ENCODE measurements around the gene FAM171A1.

The FAM171A1 gene

DNA sequence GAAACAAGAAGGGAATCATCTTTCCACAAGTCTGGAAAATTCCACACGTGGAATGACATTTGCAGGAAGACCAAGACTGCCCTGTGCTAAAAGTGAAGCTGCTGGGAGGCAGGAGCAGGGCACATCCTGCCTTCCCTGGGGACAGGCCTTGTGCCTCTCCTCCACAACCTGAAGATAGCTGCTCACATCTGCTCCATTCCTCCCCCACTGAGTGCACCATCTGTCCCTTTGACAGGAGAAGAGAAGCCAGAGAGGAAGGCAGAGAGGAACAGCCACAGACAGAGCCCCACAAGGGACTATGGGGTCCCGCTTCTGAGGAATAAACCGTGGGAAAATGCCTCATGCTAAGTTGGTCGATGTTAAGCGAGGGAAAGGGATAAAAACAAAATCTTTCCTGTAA lies 15.9 kb upstream of the FAM171A1 start:
- no peak for TF ChIP-seq ZNF274 (IDR thresholded peaks at IDR 0.05; ENCODE audit: low read depth, low read length)
- H3K4me3 ChIP-seq (ENCODE audit: low read length), result no peak overlapping the region

DNA sequence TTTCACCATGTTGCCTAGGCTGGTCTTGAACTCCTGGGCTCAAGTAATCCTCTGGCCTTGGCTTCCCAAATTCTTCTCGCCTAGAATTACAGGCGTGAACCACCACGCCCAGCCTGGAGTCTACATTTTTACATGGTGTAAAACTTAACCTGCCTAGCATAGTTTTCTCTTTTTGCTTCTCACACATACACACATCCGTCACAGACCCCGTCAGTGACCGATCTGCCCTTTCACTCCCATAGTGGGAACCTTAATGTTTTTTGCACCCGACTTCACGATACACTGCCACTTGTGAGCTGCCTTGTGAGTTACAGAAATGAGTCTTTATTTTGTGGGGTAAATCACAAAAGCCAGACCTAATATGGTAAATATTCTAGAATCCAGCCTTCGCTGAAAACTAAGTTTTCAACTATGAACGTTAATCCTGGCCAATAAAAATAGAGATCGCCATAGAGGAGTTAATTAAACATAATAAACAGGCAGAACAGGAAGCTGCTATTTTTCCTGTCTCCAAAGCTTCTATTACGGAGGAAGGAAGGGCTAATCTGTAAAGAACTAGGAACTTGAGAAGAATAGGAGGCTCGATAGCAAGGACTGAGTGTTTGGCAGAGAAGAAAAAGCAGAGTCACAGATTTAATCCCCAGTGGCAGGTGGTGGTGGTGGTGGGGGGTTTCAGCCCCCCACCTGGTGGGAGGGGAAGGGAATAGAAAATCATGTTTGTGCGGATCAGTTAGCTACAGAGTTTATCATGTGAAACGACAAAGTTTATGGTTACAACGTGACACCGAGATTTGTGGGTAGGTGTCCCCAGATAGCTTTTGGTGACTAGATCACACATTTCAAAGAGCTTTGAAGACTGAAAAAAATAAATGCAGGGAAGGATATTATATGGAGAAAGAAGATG lies 14.7 kb upstream of the FAM171A1 start:
- H3K4me3 ChIP-seq (ENCODE audit: low read length), result no peak overlapping the region
- TF ChIP-seq ZNF274 (IDR thresholded peaks at IDR 0.05; ENCODE audit: low read depth, low read length), result no peak

DNA sequence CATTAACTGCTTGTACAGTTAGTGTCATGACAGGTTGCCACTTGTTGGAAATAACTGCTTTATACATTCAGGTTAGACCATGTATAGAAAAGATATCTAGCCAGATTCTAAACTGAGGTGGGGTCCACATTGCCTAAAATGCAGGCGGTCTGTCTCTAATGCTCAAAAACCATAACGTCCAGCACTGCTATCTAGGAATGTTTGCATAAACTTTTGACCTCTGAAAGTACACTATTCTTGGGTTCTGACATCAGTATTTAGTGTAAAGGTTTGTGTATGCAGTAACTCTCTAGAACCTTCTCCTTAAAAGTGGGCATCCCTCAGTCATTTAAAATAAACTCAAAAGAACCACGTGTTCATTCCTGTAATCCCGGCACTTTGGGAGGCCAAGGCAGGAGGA lies 10.3 kb upstream of the FAM171A1 start:
- TF ChIP-seq ZNF274 (IDR thresholded peaks at IDR 0.05; ENCODE audit: low read depth, low read length), result no peak

DNA sequence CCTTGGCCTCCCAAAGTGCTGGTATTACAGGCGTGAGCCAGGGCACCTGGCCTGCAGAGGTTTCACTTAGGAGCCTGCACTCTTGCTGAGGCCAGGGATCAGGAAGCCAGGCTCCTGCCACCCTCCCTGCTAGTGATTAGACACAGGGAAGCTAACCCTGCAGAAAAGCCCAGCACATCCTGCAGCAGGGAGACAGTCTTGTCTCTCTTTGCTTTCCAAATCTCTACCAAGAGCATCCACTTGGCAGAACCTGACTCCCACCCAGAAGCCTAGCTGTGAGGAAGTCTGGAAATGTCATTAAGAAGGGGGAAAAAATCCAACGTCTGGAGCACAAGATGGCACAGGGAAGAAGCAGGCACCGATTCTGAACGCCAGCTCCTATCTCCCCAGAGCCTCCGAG lies 8.0 kb upstream of the FAM171A1 start:
- no peak for TF ChIP-seq ZNF274 (IDR thresholded peaks at IDR 0.05; ENCODE audit: low read depth, low read length)
- H3K4me3 ChIP-seq (ENCODE audit: low read length), result no peak overlapping the region

More for the DNA sequence above, 10.3 kb upstream of the FAM171A1 start:
- no peak overlapping the region for H3K4me3 ChIP-seq (ENCODE audit: low read length)

DNA sequence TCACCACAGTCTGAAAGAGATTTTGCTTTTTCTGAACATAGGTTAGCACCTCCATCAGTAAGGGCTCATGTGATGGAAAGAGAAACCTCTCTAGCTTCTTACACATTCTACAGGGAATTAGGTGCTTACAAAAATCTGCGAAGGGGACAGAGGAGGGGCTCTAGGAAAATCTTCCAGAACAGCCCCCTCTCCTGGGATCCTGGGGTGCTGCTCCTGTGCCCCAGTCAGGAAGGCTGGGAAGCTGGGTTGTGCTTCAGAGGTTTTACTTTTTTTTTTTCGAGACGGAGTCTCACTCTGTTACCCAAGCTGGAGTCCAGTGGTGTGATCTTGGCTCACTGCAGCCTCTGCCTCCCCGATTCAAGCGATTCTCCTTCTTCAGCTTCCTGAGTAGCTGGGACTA lies 7.5 kb upstream of the FAM171A1 start:
- no peak for TF ChIP-seq ZNF274 (IDR thresholded peaks at IDR 0.05; ENCODE audit: low read depth, low read length)
- no peak overlapping the region for H3K4me3 ChIP-seq (ENCODE audit: low read length)

DNA sequence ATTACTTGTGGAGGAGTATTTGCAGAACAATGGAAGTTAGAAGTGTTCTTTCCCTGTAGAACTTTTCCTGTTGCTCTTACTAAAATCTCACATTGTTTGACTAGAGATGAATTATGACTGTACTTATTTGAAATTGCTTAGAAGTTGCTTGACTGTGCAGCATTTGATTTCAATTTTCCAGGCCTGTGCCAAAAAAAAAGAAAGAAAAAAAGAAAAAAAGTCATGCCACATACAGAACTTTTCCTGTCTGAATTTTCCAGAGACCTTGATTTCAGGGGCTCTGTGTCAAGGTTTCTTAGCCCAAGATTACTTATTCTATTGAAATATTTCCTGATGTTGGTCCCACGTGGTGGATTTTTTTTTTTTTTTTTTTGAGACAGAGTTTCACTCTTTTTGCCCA lies 3.5 kb upstream of the FAM171A1 start:
- TF ChIP-seq ZNF274 (IDR thresholded peaks at IDR 0.05; ENCODE audit: low read depth, low read length), result no peak

DNA sequence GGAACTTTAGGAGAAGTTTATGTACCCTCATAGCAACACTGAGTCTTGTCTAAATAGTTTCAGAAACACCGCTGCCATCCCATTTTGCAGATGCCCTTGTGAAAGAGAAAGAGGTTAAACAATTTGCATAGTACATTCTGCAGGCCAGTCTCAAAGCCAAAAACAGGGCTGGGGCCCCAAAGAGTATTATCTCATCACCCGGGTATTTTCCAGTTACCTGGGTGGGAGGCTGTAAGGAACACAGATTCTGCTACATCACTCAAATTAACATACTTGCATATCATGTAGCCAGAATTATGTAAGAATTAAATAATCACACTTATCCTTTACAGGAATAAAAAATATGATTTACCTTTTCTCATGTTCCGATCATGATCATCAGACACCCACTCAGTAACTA lies 3.1 kb upstream of the FAM171A1 start:
- TF ChIP-seq ZNF274 (IDR thresholded peaks at IDR 0.05; ENCODE audit: low read depth, low read length), result no peak

More for the DNA sequence above, 3.5 kb upstream of the FAM171A1 start:
- no peak overlapping the region for H3K4me3 ChIP-seq (ENCODE audit: low read length)

DNA sequence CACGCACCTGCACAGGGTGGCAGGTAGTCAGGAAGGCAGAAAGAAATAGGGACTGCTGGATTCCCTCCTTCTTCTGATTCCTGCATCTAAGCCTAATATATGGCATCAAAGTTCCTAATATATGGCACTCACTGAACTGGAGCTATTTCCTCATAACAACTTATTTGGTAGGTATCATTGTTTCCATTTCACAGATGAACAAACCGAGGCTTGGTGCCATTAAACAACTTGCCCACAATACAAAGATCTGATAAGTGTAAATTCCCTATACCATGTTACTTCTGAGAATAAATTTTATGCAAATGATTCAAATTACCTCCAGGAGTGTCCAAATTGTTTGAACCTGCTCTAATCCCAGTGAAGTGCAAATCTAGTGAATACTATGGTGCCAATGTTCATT lies 2.1 kb upstream of the FAM171A1 start:
- no peak for TF ChIP-seq ZNF274 (IDR thresholded peaks at IDR 0.05; ENCODE audit: low read depth, low read length)
- H3K4me3 ChIP-seq (ENCODE audit: low read length), result no peak overlapping the region

More for the DNA sequence above, 3.1 kb upstream of the FAM171A1 start:
- H3K4me3 ChIP-seq (ENCODE audit: low read length), result no peak overlapping the region

DNA sequence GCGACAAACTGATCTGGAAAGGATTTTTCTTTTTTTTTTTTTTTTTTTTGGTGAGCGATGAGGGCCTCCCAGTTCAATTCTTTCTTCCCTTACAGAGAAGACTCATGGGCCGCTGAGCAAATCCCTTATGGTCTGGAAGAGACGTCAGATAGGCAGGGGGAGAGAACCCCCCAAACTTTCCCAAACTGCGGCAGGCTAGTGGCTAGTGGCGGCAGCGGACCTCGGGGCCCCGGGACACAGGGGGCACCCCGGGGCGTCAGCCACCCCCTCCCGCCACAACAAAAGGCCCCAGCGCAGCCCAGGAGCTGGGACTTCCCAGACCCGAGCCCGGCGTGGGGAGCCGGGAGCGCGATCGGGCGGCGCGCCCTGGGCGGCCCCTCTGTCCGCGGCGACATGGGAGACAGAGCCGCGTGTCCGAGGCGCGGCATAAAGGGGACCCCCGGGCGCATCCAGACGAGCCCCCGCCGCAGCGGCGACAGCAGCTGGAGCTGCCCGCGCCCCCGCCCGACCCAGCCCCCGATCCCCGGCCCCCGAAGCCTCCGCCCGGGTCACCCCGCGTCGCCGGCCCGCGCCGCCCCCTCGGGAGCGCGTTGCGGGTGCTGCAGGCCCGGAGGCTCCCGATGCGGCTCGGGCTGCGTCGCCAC lies 755 bp downstream of the FAM171A1 start:
- peak overlapping the region; percentile 51 for H3K4me3 ChIP-seq (ENCODE audit: low read length)
- TF ChIP-seq ZNF274 (IDR thresholded peaks at IDR 0.05; ENCODE audit: low read depth, low read length), result no peak

DNA sequence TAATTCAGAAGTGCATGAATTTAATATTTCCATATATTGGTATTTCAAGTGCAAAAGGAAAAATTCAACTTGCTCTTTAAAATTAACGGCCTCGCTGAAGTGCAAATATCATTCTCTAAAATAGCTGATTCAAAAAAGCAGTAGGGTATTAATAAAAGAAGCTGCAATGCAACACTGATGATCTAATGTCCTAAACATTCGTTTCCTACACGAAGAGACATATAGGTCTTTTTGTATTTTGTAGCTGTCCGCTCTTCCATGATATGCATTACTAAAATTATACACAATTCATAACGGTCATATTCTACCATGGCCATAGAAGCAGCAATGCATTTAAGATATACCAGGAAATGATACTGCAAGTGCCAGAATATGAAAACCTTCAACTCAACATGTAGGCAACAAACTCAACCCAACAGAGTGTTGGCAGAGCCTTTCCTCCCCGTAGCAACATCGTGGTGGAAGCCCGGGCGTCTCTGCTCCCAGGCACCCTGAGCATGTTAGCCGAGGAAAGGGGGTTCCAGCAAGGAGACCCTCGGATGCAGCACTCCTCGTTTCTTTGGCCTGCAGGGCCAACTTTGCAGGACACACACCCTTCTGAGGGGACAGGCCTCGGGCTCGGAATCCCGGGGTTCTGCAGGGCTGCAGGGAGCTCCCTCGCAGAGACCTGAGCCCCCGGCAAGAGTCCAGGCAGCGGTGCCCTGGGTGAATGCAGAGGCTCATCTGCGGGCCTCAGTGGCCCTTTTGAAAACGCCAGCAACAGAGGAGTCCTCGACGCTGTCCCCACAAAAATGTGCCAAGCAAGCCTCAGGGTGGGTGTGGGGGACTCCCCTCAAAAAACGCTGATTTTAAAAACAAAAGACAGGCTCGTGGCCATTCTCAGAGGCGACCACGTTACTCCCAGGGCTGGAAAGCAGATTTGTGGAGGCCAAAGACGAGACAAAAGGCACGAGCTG lies 1.6 kb downstream of the FAM171A1 start:
- no peak for TF ChIP-seq ZNF274 (IDR thresholded peaks at IDR 0.05; ENCODE audit: low read depth, low read length)
- peak overlapping the region; percentile 51 for H3K4me3 ChIP-seq (ENCODE audit: low read length)

DNA sequence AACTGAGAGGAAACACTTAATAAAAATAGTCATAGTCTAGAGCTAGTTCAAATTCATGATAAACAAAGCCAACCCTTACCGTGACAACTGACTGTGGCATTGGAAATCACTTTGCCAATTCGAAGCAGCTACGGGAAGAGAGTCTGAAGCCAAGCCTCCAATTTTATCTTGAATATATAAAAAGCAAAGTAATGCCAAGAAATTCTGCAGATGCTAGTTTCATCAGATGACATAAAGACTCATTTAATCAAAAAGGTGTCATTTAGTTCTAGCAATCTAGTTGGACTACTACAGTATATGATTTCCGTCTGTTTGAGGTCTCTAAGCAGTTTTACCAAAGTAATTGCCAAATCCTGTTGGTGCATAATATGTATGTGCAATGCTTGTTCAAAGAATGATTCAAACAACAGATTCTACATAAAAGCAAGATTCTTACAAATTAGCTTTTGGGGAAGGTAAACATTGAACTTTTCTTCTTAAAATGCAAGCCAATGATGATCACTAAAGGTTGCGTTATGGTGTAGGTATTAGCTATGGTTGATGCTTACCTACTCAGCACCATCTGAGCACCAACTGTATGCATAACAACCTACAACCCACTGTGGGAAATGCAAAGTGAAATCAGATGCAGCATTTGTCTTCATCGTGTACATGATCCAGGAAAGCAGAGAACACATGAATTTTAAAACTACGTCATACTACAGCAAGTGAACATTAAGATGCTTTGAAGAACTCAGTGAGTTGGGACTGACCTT lies 2.8 kb downstream of the FAM171A1 start:
- H3K4me3 ChIP-seq (ENCODE audit: low read length), result no peak overlapping the region
- TF ChIP-seq ZNF274 (IDR thresholded peaks at IDR 0.05; ENCODE audit: low read depth, low read length), result no peak

DNA sequence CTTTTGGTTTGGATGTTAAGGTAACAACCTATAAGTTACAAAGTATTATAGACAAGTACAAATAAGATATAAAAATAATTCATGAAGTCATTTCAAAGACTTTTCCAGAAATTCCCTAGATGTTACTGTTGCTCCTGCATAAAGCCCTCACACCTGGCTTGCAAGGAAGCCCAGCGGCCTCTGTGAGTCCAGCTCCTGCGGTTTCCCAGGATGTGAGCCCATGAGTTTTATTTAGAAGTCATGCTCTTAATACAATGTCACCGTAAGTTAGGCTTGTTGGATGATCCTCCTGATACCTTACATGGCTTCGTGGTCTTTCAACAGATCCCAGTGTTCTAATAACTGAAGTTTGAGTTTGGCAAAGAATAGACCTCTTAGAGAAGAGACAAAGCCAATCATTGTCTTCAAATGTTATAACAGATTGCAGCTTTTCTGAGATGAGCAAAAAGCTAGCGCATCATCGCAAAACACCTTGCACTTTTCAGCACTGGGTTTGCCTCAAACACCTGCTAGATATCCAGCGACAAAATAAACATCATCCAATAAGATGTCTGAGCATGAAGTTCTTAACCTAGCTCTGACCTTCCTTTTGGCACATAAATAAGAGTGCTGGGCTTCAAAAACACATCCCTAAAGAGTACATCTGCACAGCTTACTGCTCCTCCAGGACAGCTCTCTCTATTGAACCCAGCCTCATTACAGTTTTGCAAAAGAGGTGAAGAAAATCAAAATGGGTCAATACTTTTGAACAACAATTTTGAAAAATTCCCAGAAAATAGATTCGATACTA lies 3.6 kb downstream of the FAM171A1 start:
- TF ChIP-seq ZNF274 (IDR thresholded peaks at IDR 0.05; ENCODE audit: low read depth, low read length), result no peak
- H3K4me3 ChIP-seq (ENCODE audit: low read length), result no peak overlapping the region

DNA sequence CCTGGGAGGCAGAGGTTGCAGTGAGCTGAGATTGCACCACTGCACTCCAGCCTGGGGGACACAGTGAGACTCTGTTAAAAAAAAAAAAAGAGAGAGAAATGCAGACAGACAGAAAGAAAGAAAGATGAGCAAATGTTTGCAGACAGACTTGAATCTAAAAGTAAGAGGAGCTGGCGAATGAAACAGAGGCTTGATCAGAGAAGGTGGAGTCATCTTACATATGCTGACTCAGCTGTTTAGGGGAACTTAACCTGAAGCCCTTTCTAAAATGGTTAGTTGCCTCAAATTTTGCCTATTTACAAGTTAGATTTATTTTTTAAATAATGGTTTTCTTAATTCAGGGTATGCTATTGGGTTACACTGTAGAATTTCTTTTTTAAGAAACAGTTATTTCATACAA lies 5.4 kb downstream of the FAM171A1 start:
- no peak for TF ChIP-seq ZNF274 (IDR thresholded peaks at IDR 0.05; ENCODE audit: low read depth, low read length)

More for the DNA sequence above, 5.4 kb downstream of the FAM171A1 start:
- H3K4me3 ChIP-seq (ENCODE audit: low read length), result no peak overlapping the region
